H9 (cell line): ENCODE data around the gene TENM4. TPM values are rescaled to one million over a fixed set of nuclear protein-coding genes. Genes with fewer than 3 reads are reported as not detected.

ENCODE experiments used
- DNase-seq: peaks from one replicate; pipeline ENCODE4 v3.0.0-alpha.2; 2017
- H2AFZ ChIP-seq: one replicate; pipeline ENCODE4 v1.6.1; 2013; ENCODE audit warnings: mild to moderate bottlenecking, low read length, control low read depth, moderate library complexity
- H2AK5ac ChIP-seq: 2 replicates; pipeline ENCODE4 v1.6.1; 2013; ENCODE audit warnings: low read length, control low read depth, mixed read lengths; ENCODE audit not compliant: insufficient read length
- H2BK120ac ChIP-seq: one replicate; pipeline ENCODE4 v1.6.1; 2013; ENCODE audit warnings: low read depth, mild to moderate bottlenecking, low read length, control low read depth, inconsistent platforms; ENCODE audit not compliant: poor library complexity, severe bottlenecking
- H2BK12ac ChIP-seq: 2 replicates; pipeline ENCODE4 v1.6.1; 2013; ENCODE audit warnings: low read length, control low read depth, mixed read lengths, low read depth; ENCODE audit not compliant: insufficient read length
- H2BK15ac ChIP-seq: 2 replicates; pipeline ENCODE4 v1.6.1; 2013; ENCODE audit warnings: low read depth, low read length, control low read depth
- H2BK20ac ChIP-seq: one replicate; pipeline ENCODE4 v1.6.1; 2013; ENCODE audit warnings: low read depth, mild to moderate bottlenecking, low read length, control low read depth, inconsistent platforms; ENCODE audit not compliant: poor library complexity, severe bottlenecking
- H2BK5ac ChIP-seq: 2 replicates; pipeline ENCODE4 v1.6.1; 2013; ENCODE audit warnings: low read length, control low read depth, mixed read lengths; ENCODE audit not compliant: insufficient read length
- H3K14ac ChIP-seq: 2 replicates; pipeline ENCODE4 v1.6.1; 2013; ENCODE audit warnings: low read length, control low read depth; ENCODE audit not compliant: insufficient read depth
- H3K18ac ChIP-seq: 2 replicates; pipeline ENCODE4 v1.6.1; 2013; ENCODE audit warnings: low read depth, mild to moderate bottlenecking, mixed read lengths, low read length, control low read depth; ENCODE audit not compliant: insufficient read length
- H3K23ac ChIP-seq: 2 replicates; pipeline ENCODE4 v1.6.1; 2013; ENCODE audit warnings: low read length, control low read depth, mixed read lengths, low read depth; ENCODE audit not compliant: insufficient read length
- H3K23me2 ChIP-seq: 2 replicates; pipeline ENCODE4 v1.6.1; 2013; ENCODE audit warnings: low read depth, mild to moderate bottlenecking, mixed read lengths, low read length, control low read depth; ENCODE audit not compliant: insufficient read length, poor library complexity, severe bottlenecking
- H3K27ac ChIP-seq: 2 replicates; pipeline ENCODE4 v1.5.1; 2013; ENCODE audit warnings: low read length, control low read depth, mixed read lengths, low read depth; ENCODE audit not compliant: insufficient read length
- H3K27me3 ChIP-seq: 2 replicates; pipeline ENCODE4 v1.6.1; 2013; ENCODE audit warnings: low read length, control low read depth, inconsistent platforms; ENCODE audit not compliant: insufficient read depth
- H3K4ac ChIP-seq: 2 replicates; pipeline ENCODE4 v1.6.1; 2013; ENCODE audit warnings: low read depth, mild to moderate bottlenecking, control low read depth, inconsistent platforms, low read length, moderate library complexity
- H3K4me1 ChIP-seq: 2 replicates; pipeline ENCODE4 v1.6.1; 2013; ENCODE audit warnings: low read length, control low read depth, inconsistent platforms; ENCODE audit not compliant: insufficient read depth
- H3K4me2 ChIP-seq: 2 replicates; pipeline ENCODE4 v1.6.1; 2013; ENCODE audit warnings: low read length, control low read depth, mixed read lengths; ENCODE audit not compliant: insufficient read length, insufficient read depth
- H3K56ac ChIP-seq: 2 replicates; pipeline ENCODE4 v1.6.1; 2013; ENCODE audit warnings: low read depth, mild to moderate bottlenecking, mixed read lengths, low read length, control low read depth; ENCODE audit not compliant: insufficient read length
- H3K79me1 ChIP-seq: 2 replicates; pipeline ENCODE4 v1.6.1; 2013; ENCODE audit warnings: low read depth, mild to moderate bottlenecking, moderate library complexity, low read length, control low read depth, inconsistent platforms; ENCODE audit not compliant: insufficient read depth, poor library complexity, severe bottlenecking
- H3K79me2 ChIP-seq: 2 replicates; pipeline ENCODE4 v1.6.1; 2013; ENCODE audit warnings: low read length, control low read depth, inconsistent platforms; ENCODE audit not compliant: insufficient read depth
- H3K9ac ChIP-seq: 2 replicates; pipeline ENCODE4 v1.6.1; 2013; ENCODE audit warnings: low read length, control low read depth, mixed read lengths; ENCODE audit not compliant: insufficient read length; ENCODE audit errors: extremely low read depth
- H3K9me3 ChIP-seq: one replicate; pipeline ENCODE4 v1.6.1; 2013; ENCODE audit warnings: low read depth, low read length, inconsistent platforms; ENCODE audit not compliant: control insufficient read depth
- H3T11ph ChIP-seq: one replicate; pipeline ENCODE4 v1.6.1; 2013; ENCODE audit warnings: mild to moderate bottlenecking, low read length, control low read depth, inconsistent platforms
- H4K20me1 ChIP-seq: one replicate; pipeline ENCODE4 v1.6.1; 2013; ENCODE audit not compliant: control insufficient read depth, insufficient read length, insufficient read depth
- H4K5ac ChIP-seq: 2 replicates; pipeline ENCODE4 v1.6.1; 2013; ENCODE audit warnings: low read depth, mild to moderate bottlenecking, mixed read lengths, low read length, control low read depth; ENCODE audit not compliant: insufficient read length
- H4K8ac ChIP-seq: replicated peaks from 2 replicates; pipeline ENCODE4 v1.6.1; 2013; ENCODE audit warnings: low read length, control low read depth, mixed read lengths, low read depth; ENCODE audit not compliant: insufficient read length
- H4K91ac ChIP-seq: 2 replicates; pipeline ENCODE4 v1.6.1; 2013; ENCODE audit warnings: low read depth, mild to moderate bottlenecking, moderate library complexity, mixed read lengths, low read length, control low read depth; ENCODE audit not compliant: insufficient read length
- H3K27ac Mint-ChIP-seq, 3 experiments: 2 replicates in 2 of 3; 3 replicates in 1 of 3; pipeline ENCODE4 v1.8.0; 2020 to 2021; ENCODE audit warnings: mixed read lengths in 3 of 3, mild to moderate bottlenecking in 1 of 3, moderate library complexity in 1 of 3
- H3K27me3 Mint-ChIP-seq: 2 replicates; pipeline ENCODE4 v1.8.0; 2021; ENCODE audit warnings: low read depth, mild to moderate bottlenecking, moderate library complexity, mixed read lengths
- H3K36me3 Mint-ChIP-seq, 3 experiments: 2 replicates in 2 of 3; 3 replicates in 1 of 3; pipeline ENCODE4 v1.8.0; 2020 to 2021; ENCODE audit warnings: low read depth in 3 of 3, mixed read lengths in 3 of 3; ENCODE audit not compliant: insufficient read depth in 1 of 3
- H3K4me1 Mint-ChIP-seq, 2 experiments: 2 replicates each; pipeline ENCODE4 v1.8.0; 2020; ENCODE audit warnings: mixed read lengths in 2 of 2
- H3K4me3 Mint-ChIP-seq, 2 experiments: 2 replicates in 1 of 2; 3 replicates in 1 of 2; pipeline ENCODE4 v1.8.0; 2020 to 2021; ENCODE audit warnings: mild to moderate bottlenecking in 2 of 2, mixed read lengths in 2 of 2, moderate library complexity in 1 of 2
- H3K9me3 Mint-ChIP-seq, 2 experiments: 2 replicates in 1 of 2; 3 replicates in 1 of 2; pipeline ENCODE4 v1.8.0; 2020; ENCODE audit warnings: mild to moderate bottlenecking in 2 of 2, mixed read lengths in 2 of 2, moderate library complexity in 1 of 2
- CTCF ChIP-seq: fragments of 200-600 bp; sonication (generic); conservative IDR thresholded peaks from 3 replicates; pipeline ENCODE4 v1.8.0; 2021; ENCODE audit warnings: antibody characterized with exemption, mild to moderate bottlenecking
- WGBS: extraction: QIAGEN DNeasy Blood & Tissue Kit; methylation state at CpG from one replicate; pipeline ENCODE4 v1.1.7; 2013; ENCODE audit warnings: missing lambda C conversion rate, low lambda C conversion rate, mixed read lengths; ENCODE audit not compliant: insufficient read length; ENCODE audit errors: extremely low coverage; 5-methylcytosine and 5-hydroxymethylcytosine counted together
- total RNA-seq: library from RNA; stranded (reverse); gene quantifications from 2 replicates; pipeline ENCODE4 v1.2.1, GENCODE V29; 2021

The TENM4 gene
- total RNA-seq, 1 experiment from 2014 or later, result 4.6 TPM

- H4K5ac ChIP-seq, result no peak overlapping the region
- WGBS, result no CpG with 5 or more reads among the region's 4 CpGs
- H3K4me1 ChIP-seq, result no peaks in the 10 kb centered on the region
- no peaks in the 10 kb centered on the region for H3K79me1 ChIP-seq
- no peaks in the 10 kb centered on the region for H3K23me2 ChIP-seq
- no peak overlapping the region for H2BK12ac ChIP-seq
- no peak overlapping the region for H2BK15ac ChIP-seq
- H3T11ph ChIP-seq, result no peak overlapping the region
- no peak overlapping the region for H2AK5ac ChIP-seq
- H3K27ac Mint-ChIP-seq, result no peak overlapping the region
- H3K36me3 Mint-ChIP-seq, result peaks cover 0 to 2% (median 0%) of the 10 kb centered on the region in 3 experiments; a peak in 1 of 7 replicates
- no peak overlapping the region for H3K14ac ChIP-seq
- no peak overlapping the region for H3K9ac ChIP-seq
- H2BK120ac ChIP-seq, result no peak overlapping the region
- H3K23ac ChIP-seq, result no peak overlapping the region
- H3K4me3 Mint-ChIP-seq, result no peak overlapping the region
- H3K27ac ChIP-seq, result no peak overlapping the region
- no peak overlapping the region for H3K56ac ChIP-seq
- H3K18ac ChIP-seq, result no peak overlapping the region
- no peak overlapping the region for H4K91ac ChIP-seq
- H3K4me2 ChIP-seq, result no peak overlapping the region
- H3K27me3 Mint-ChIP-seq, result 0 out of 2 replicates have a peak, but pooled peaks cover 2% of the 10 kb centered on the region
- no peaks in the 10 kb centered on the region for H4K20me1 ChIP-seq
- no peak for TF ChIP-seq CTCF
- H2BK20ac ChIP-seq, result no peak overlapping the region
- peaks cover 0 to 5% of the 10 kb centered on the region in 2 experiments; a peak in 2 of 4 replicates for H3K4me1 Mint-ChIP-seq
- no peaks in the 10 kb centered on the region for H3K9me3 Mint-ChIP-seq
- H3K79me2 ChIP-seq, result no peaks in the 10 kb centered on the region
- 0 out of 2 replicates have a peak, but pooled peaks cover 2% of the 10 kb centered on the region for H3K27me3 ChIP-seq
- no peaks in the 10 kb centered on the region for H3K9me3 ChIP-seq
- no peak overlapping the region for H2AFZ ChIP-seq
- H3K4ac ChIP-seq, result no peak overlapping the region
- H2BK5ac ChIP-seq, result no peak overlapping the region
- H4K8ac ChIP-seq, result no peak overlapping the region
- DNase-seq, result no peak
Observed at GRCh38 chr11:79157738-79158137, 283.1 kb downstream of the TENM4 start.
